Breast epithelium (tissue), 4 donors: Measurements from ENCODE around the gene CREB3L1. TPM values are rescaled to one million over a fixed set of nuclear protein-coding genes. Genes with fewer than 3 reads are reported as not detected.
A peak's percentile ranks its signal among the peaks of the same experiment; 100 is the strongest.

Experiments used
- DNase-seq, 2 donors: peaks; one replicate each; pipeline ENCODE4 v3.0.0-alpha.2; 2019; ENCODE audit warnings: low spot score in 2 of 2
- H3K27ac ChIP-seq, 2 donors: fragments of 200-600 bp; sonication (generic) in 1 of 2; one replicate each; pipeline ENCODE4 v1.5.1; 2016 to 2019; ENCODE audit warnings: mild to moderate bottlenecking in 1 of 2
- H3K27me3 ChIP-seq, 2 donors: fragments of 200-600 bp; sonication (generic) in 1 of 2; one replicate each; pipeline versions ENCODE4 v1.5.1 to v1.6.0; 2017 to 2019; ENCODE audit warnings: control low read depth in 1 of 2, mild to moderate bottlenecking in 1 of 2
- H3K36me3 ChIP-seq: fragments of 200-600 bp; one replicate; pipeline ENCODE4 v1.5.1; 2019
- H3K4me1 ChIP-seq, 2 donors: fragments of 200-600 bp; sonication (generic); one replicate each; pipeline ENCODE4 v1.5.1; 2016 to 2019; ENCODE audit warnings: control low read depth in 1 of 2
- H3K4me3 ChIP-seq, 3 donors: fragments of 200-600 bp; sonication (generic); 1 replicate in 2 of 3; 2 replicates in 1 of 3; pipeline ENCODE4 v1.5.1; 2016 to 2019; ENCODE audit warnings: mild to moderate bottlenecking in 3 of 3, moderate library complexity in 2 of 3
- H3K9me3 ChIP-seq, 2 donors: fragments of 200-600 bp; sonication (generic) in 1 of 2; one replicate each; pipeline ENCODE4 v1.5.1; 2016 to 2019; ENCODE audit warnings: control low read depth in 1 of 2
- CTCF ChIP-seq, 3 donors: fragments of 450-650 bp; IDR thresholded peaks; one replicate each; pipeline ENCODE4 v1.5.1; 2016 to 2017; ENCODE audit warnings: antibody characterized with exemption in 3 of 3, mild to moderate bottlenecking in 3 of 3, moderate library complexity in 3 of 3
- POLR2A ChIP-seq: fragments of 450-650 bp; IDR thresholded peaks from one replicate; pipeline ENCODE4 v1.6.1; 2016; ENCODE audit warnings: antibody characterized with exemption, mild to moderate bottlenecking, moderate library complexity
- POLR2AphosphoS5 ChIP-seq, 3 donors: sonication (generic); formaldehyde crosslinking; IDR thresholded peaks; one replicate each; pipeline ENCODE4 v1.6.1; 2017; ENCODE audit warnings: antibody characterized with exemption in 3 of 3
- intact Hi-C: fragments of 100-400 bp; cut with DNase I; formaldehyde crosslinking; loops from one replicate; pipeline ENCODE4 v1.15.1; 2023; ENCODE audit warnings: low total_unique reads
- total RNA-seq, 3 donors: library from RNA; depleted of rRNA; stranded (reverse); fragments of >200 nt; gene quantifications; one replicate each; pipeline ENCODE4 v1.1.0, GENCODE V29; 2016

The CREB3L1 gene
- total RNA-seq, 3 donors from 2014 or later, result 1.6 to 5.1 (median 2.0) TPM

GRCh38 chr11:46307785-46308341, 30.4 kb downstream of the CREB3L1 start:
- Histone ChIP-seq H3K9me3 (no peaks in the 10 kb centered on the region), H3K27me3 (no peaks in the 10 kb centered on the region), H3K27ac (no peak overlapping the region), H3K4me3 (no peak overlapping the region), H3K36me3 (no peaks in the 10 kb centered on the region), H3K4me1 (no peaks in the 10 kb centered on the region)
- no peak for DNase-seq
- TF ChIP-seq CTCF (IDR thresholded peaks at IDR 0.05) (no peak), POLR2AphosphoS5 (IDR thresholded peaks at IDR 0.05) (no peak), POLR2A (no peak)
- intact Hi-C loops, result no loop called here

- H3K27me3 ChIP-seq, result no peaks in the 10 kb centered on the region
- intact Hi-C loops, result no loop called here
- H3K9me3 ChIP-seq, result no peaks in the 10 kb centered on the region
- H3K4me1 ChIP-seq, result no peaks in the 10 kb centered on the region
- peak; percentile 54 to 83 for DNase-seq
- H3K36me3 ChIP-seq, result no peaks in the 10 kb centered on the region
- no peak overlapping the region for H3K27ac ChIP-seq
- no peak overlapping the region for H3K4me3 ChIP-seq
- TF ChIP-seq POLR2A (no peak), CTCF (IDR thresholded peaks at IDR 0.05) (peak; percentile 85 to 91 (median 91))
These were observed 31.4 kb downstream of the CREB3L1 start for GRCh38 chr11:46308631-46309419.

- Histone ChIP-seq H3K4me3 (no peak overlapping the region), H3K27ac (no peak overlapping the region), H3K9me3 (no peaks in the 10 kb centered on the region), H3K27me3 (no peaks in the 10 kb centered on the region), H3K36me3 (no peaks in the 10 kb centered on the region), H3K4me1 (no peaks in the 10 kb centered on the region)
- no peak for DNase-seq
- TF ChIP-seq CTCF (IDR thresholded peaks at IDR 0.05) (no peak), POLR2A (no peak), POLR2AphosphoS5 (IDR thresholded peaks at IDR 0.05) (no peak)
- intact Hi-C loops, result loop anchor here (10.0 kb wide), 1 partner anchor 75 kb away; no protein-coding TSS in a partner anchor
These were observed 32.4 kb downstream of the CREB3L1 start for GRCh38 chr11:46309814-46310259.

- no peaks in the 10 kb centered on the region for H3K36me3 ChIP-seq
- intact Hi-C loops, result loop anchor here (10.0 kb wide), 1 partner anchor 80 kb away; no protein-coding TSS in a partner anchor
- no peaks in the 10 kb centered on the region for H3K4me1 ChIP-seq
- H3K9me3 ChIP-seq, result no peaks in the 10 kb centered on the region
- no peaks in the 10 kb centered on the region for H3K27me3 ChIP-seq
- H3K27ac ChIP-seq, result no peak overlapping the region
- TF ChIP-seq POLR2AphosphoS5 (IDR thresholded peaks at IDR 0.05), result no peak
- peak; percentile 58 to 85 (median 73) for TF ChIP-seq CTCF (IDR thresholded peaks at IDR 0.05)
- peak in 1 of 2 donors; percentile 65 for DNase-seq
- H3K4me3 ChIP-seq, result no peak overlapping the region
These were observed 37.7 kb downstream of the CREB3L1 start for GRCh38 chr11:46315033-46315738.
